Subcutaneous adipose tissue (tissue), 4 donors: ENCODE data around the gene PDCD10. TPM values are rescaled to one million over a fixed set of nuclear protein-coding genes. Genes with fewer than 3 reads are reported as not detected.

Experiments used
- CTCF ChIP-seq: fragments of 450-650 bp; IDR thresholded peaks from one replicate; pipeline ENCODE4 v1.5.1; 2016; ENCODE audit warnings: low read depth, mild to moderate bottlenecking, control low read depth, antibody characterized with exemption, moderate library complexity
- total RNA-seq, 4 donors: library from RNA; depleted of rRNA; stranded (reverse); fragments of >200 nt; gene quantifications; one replicate each; pipeline ENCODE4 v1.1.0, GENCODE V29; 2016

Gene PDCD10
- total RNA-seq, 4 donors from 2014 or later, result 46.5 to 103 (median 77.6) TPM

- TF ChIP-seq CTCF, result no peak
Measured at GRCh38 chr3:167762296-167762695, 27.6 kb upstream of the PDCD10 start.

DNA sequence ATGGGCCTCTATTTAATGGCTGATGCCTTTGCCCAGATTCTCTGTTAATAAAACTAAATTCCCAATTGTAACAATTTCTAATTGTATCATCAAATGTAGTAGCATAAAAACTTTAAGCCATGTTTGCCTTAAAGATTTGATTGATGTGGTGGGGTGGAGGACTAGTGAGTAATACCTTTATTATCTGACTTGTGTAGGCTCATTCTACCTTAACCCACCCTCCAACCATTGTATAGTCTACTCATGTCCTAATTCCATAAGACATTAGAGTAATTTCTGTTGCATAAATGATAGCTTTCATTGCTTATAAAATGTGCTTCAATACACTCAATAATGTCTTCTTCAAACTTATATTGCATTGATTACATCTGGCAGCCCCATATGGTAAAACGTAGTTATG is 26.6 kb upstream of the PDCD10 start:
- no peak for TF ChIP-seq CTCF

- no peak for TF ChIP-seq CTCF
Measured at GRCh38 chr3:167754049-167754448, 19.4 kb upstream of the PDCD10 start.

DNA sequence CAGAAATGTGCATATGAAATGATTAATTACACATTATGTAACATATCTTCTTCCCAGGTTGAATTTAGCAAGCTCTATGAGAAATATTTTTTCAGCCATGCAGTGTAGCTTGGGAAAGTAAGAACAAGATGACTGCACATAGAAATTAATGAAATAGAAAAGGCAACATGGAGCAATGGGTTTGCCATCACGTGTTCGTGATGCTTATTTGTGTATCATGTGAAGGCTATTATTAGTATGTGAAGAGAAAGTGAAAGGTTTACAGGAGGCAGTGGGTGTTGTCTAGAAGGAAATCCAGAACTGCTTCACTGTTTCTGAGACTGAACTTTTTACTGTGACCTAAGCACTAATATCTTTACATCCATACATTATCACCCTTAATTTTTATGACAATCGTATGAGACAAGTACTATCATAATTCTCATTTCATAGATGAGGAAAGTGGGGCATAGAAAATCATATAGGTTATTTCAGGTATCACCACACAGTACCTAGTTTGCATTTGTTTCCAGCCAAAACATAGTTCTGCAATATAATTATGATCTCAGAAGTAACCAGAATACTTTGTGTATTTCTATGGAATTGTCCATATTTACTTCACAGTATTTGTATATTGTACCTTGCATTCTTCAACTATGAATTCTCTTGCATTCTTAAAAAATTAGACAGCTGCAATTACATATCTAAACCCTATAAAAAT is 15.7 kb upstream of the PDCD10 start:
- no peak for TF ChIP-seq CTCF

DNA sequence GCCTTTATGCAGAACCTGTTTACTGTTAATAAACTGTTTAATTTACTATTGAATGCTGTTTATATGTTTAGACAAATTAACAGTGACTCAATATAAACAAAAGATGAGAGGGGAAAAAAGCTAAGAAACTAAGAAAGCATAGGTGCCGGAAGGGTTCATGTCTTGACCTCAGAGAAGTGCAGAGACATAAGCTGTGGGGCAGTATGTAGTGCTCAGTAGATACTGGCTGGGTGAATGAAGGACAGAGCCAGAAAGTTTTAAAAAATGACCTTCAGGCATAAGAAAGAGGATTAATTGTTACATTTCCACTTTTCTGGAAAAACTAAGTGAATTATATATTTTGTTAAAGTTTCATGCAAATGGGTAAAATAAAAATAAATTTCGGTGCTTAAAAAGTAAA is 15.0 kb upstream of the PDCD10 start:
- TF ChIP-seq CTCF, result no peak

- TF ChIP-seq CTCF, result no peak
Measured at GRCh38 chr3:167749209-167749608, 14.5 kb upstream of the PDCD10 start.

DNA sequence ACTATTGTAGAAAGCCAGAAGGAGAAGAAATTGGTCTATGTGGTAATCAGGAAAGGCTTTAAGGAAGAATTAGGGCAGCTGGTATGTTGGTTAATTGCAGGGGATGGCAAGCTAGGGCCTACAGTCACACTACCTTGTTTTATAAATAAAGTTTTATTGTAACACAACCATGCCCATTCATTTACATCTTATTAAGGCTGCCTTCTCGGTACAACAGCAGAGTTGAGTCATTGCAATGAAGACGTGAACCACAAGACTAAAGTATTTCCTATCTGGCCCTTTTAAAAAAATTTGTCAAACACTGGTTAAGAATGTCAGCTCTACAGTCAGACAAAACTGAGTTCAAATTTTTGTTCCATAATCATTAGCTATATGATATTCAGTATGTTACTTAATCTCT is 9.1 kb upstream of the PDCD10 start:
- no peak for TF ChIP-seq CTCF
